NCI-H524 (cell line): ENCODE data around the gene KIAA1586.
"Not testable (repeated sequence)": the region's sequence is repeated elsewhere in the genome, so short reads cannot be mapped to it uniquely, and the experiment has no call there.

ENCODE experiments used
- DNase-seq, 2 experiments: peaks; one replicate each; lab custom pipeline; 2025; lab: John Stamatoyannopoulos, UW

The KIAA1586 gene

GRCh38 chr6:57044568-57044967 is 1.9 kb upstream of the KIAA1586 start:
- DNase-seq: no peak

- not testable (repeated sequence) for DNase-seq
Observed at GRCh38 chr6:57047257-57047585, 728 bp downstream of the KIAA1586 start.

DNA sequence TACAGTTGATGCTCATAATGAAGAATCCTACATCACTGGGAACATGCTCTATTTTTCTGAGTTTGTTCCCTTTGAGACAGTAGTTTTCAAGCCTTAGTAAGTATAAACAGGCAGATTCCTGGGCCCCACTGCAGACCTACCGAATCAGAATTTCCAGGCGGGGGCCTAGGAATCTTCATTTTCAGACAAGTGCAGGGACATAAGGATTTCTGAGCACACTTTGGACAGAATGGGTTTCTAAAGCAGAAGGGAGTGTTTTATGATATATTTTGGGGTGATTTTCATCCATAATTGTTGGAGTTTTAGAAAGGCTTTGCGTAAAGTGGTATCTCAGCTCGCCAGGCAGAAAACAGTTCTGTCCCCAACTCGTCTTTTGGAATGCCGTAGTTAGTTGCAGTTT is 1.4 kb downstream of the KIAA1586 start:
- DNase-seq: not testable (repeated sequence)

DNA sequence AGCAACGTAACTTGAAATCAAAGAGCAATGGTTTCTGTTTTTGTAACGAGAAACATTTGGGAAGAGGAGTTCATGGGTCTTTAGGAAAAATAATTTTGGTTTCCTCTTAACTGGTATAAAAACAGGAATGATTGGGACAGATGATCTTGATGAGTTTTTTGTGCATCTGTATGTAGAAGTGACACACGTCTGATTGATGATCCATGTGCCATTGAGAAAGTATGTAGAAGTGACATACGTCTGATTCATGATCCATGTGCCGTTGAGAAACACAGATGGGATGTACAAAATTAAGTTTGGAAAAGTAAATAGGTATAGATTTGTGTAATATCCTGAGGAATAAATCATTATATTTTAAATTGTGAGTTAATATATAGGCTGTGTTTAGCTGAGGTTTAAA is 2.1 kb downstream of the KIAA1586 start:
- DNase-seq: no peak

DNA sequence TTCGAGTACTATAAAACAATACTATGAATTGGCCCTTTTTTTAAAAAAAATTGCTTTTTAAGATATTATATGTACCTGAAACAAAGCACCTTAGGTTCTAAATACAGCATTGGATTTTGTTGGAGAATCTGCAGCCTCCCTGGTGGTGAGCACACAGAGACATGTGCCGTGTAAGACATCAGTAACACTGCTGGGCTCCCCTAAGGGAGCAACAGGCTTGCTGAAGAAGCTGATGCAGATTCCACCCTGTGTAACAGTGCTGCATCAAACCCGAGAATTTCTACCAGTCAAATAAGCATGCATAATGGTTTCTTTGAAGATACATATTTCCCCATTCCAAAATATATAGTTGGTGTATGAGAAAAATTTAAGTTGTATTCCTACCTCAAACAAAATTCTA is 17.4 kb downstream of the KIAA1586 start:
- DNase-seq: no peak

DNA sequence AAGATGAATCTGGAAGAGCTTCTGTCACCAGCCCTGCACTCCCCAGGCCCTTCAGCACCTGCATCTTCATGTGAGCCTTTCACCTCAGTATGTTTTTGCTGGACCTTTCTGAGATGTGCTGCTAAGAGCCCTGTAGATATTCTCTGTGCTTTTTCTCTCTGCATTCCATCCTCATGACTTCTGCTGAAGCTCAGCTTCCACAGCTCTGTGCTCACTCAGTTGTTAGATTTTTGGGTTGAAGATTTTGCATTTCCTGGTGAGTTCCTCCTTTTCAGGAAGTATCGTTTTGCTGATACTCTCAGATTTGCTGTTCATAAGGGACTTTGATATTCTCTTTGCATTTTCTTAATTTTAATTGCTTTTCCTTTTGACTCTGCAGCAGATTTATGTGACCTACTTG is 18.3 kb downstream of the KIAA1586 start:
- no peak for DNase-seq

GRCh38 chr6:57068061-57068460 is 21.6 kb downstream of the KIAA1586 start:
- DNase-seq: no peak

- no peak for DNase-seq
Observed at GRCh38 chr6:57069228-57069627, 22.7 kb downstream of the KIAA1586 start.

- DNase-seq: no peak
Observed at GRCh38 chr6:57069920-57070331, 23.4 kb downstream of the KIAA1586 start.

DNA sequence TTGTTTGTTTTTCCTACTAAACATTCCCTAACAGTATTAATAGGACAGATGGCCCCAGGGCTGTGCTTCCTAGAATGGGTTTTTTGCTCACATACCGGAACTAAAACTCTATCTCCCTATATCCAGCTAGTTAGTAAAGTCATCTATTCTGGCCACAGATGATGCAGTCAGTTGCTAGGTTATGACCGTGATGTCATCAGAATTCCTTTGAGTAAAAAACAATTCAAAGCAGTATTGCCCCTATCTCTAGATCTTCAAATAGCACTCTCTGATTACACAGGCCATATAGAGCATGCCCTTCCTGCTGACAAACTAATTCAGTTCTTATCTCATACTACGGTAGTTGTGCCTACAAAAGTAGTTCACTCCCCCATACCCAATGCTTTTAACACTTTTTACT is 25.6 kb downstream of the KIAA1586 start:
- no peak for DNase-seq

DNA sequence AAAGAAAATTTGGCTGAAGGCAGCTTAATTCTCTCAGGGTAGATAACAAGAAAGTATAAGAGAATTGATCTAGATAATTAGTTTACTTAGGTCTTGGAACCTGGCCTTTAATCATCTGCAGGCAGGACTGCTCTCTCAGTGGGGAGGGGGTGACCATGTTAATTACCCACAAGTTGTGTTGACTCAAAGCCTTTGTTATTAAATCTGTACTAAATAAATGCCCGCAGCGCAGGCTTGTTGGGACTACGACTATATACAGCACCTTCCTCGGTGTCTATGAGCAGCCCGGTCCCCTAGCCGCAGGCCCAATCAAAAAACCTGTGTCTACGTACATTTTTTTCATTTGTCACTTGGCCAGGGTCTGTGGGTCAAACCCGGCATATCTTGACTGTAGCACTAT is 27.9 kb downstream of the KIAA1586 start:
- DNase-seq: no peak

DNA sequence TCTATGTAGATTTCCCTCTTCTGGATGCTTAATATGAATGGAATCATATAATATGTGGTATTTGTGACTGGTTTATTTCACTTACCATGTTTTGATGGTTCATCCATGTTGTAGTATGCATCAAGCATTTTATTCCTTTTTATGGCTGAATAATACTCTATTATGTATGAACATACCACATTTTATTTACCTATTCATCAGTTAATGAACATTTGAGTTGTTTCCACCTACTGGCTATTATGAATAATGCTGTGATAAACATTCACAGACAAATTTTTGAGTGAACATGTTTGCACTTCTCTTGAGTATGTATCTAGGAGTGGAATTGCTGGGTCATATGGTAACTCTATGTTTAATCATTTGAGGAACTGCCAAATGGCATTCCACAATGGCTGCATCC is 28.6 kb downstream of the KIAA1586 start:
- DNase-seq: no peak

- no peak for DNase-seq
Observed at GRCh38 chr6:57078531-57079207, 32.2 kb downstream of the KIAA1586 start.

- DNase-seq: no peak
Observed at GRCh38 chr6:57085471-57085870, 39.0 kb downstream of the KIAA1586 start.

DNA sequence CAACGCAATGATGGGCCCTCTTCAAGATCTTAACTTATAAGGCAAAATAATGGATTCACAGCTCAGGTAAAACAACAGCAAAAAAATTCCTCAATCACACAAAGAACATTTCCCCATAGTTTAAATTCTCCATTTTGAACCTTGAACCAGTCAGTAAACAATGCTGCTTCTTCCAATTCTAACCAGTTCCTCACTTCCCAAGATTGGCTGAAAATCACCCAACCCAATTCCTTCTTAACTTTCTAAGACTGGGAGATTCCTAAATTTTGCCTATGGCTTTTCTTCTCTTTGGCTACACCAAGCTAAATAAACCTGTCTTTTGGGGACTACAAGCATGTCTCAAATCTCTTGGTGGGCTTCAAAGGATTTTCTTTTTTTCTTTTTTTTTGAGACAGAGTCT is 40.4 kb downstream of the KIAA1586 start:
- no peak for DNase-seq

- DNase-seq: no peak
Observed at GRCh38 chr6:57087916-57088315, 41.4 kb downstream of the KIAA1586 start.

DNA sequence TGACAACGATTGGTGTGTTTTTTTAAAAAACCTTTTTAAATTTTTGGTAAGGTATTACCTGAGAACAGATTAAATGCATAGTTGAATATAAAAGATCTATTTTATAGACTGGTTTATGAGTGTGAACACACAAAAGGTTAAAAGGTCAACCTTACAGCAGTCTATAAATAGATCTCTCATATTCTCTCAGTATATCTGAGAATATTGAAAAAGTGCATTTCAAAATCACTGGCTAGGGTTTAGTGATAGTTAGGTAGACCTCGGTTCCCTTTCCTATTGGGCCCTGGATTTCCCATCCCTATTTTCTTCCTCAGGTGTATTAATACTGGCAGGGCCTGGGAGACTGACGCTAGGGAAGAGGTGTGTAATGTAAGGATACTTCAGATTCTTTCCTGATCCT is 42.8 kb downstream of the KIAA1586 start:
- DNase-seq: no peak

- DNase-seq: peak; percentile 98
Observed at GRCh38 chr6:57089687-57090457, 43.4 kb downstream of the KIAA1586 start, which contains the start of gene ZNF451. Gene ZNF451, plus strand, starts transcription at chr6:57090188. Its CDS starts 66 bp downstream, at chr6:57090254.

- not testable (repeated sequence) for DNase-seq
Observed at GRCh38 chr6:57090458-57091067, 44.1 kb downstream of the KIAA1586 start.

GRCh38 chr6:57091375-57091774 is 44.9 kb downstream of the KIAA1586 start:
- not testable (repeated sequence) for DNase-seq

DNA sequence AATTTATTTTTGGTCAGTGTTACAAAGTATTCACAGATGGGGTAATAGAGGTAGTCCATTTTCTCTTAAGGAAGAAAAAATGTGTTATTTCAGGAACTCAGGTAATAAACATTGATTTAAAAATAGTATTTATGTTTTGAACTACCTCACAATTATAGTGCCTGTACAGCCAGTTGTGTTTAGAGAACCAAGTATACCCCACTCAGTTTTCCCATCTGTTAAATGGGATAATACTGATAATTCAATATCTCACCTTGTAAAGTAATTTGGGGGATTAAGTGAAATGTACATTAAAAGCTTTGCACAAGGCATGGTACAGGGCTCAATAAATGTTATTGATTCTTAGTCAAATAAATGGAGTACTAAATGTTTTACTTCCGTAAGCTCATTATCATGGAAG is 48.2 kb downstream of the KIAA1586 start:
- no peak for DNase-seq

- no peak for DNase-seq
Observed at GRCh38 chr6:57097596-57097995, 51.1 kb downstream of the KIAA1586 start.

DNA sequence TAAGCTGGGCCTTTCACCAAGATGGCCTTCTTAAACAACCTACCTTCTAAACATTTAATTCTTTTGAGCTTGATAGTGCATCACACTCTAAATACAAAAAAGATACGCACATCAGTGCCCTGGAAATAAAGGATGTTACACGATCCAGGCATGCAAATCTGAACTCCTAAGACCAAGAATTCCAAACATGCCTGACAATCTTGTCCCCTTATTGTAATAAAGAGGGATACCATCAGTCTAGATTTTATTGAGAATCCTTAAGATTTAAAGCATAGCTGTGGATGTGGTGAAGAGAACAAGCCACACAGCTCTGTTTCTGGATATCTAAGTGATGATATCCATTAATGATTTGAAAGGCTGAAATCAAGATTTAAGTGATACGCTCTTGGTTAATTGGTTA is 56.5 kb downstream of the KIAA1586 start:
- no peak for DNase-seq
